Measurements from ENCODE around the gene FKBP4.

FKBP4 gene

GRCh38 chr12:2829275-2829674, 34.5 kb downstream of the FKBP4 start:
- TF ChIP-seq CTCF (IDR thresholded peaks at IDR 0.05; ENCODE audit: poor library complexity, severe bottlenecking): no peak
- peaks cover 27% of the 10 kb centered on the region for H3K36me3 ChIP-seq (ENCODE audit: low read depth)
- no peaks in the 10 kb centered on the region for H3K27me3 ChIP-seq (ENCODE audit: insufficient read depth, poor library complexity, severe bottlenecking)
- ATAC-seq (ENCODE audit: low read depth) (no peak), DNase-seq (ENCODE audit: low spot score) (no peak)
- H3K4me1 ChIP-seq (ENCODE audit: insufficient read depth, poor library complexity, severe bottlenecking): no peaks in the 10 kb centered on the region
- no peaks in the 10 kb centered on the region for H3K9me3 ChIP-seq (ENCODE audit: severe bottlenecking)
- H3K4me3 ChIP-seq (ENCODE audit: severe bottlenecking): no peak overlapping the region
- H3K27ac ChIP-seq (ENCODE audit: poor library complexity, severe bottlenecking): no peak overlapping the region

GRCh38 chr12:2832550-2833127, 37.9 kb downstream of the FKBP4 start:
- no peak for ATAC-seq (ENCODE audit: low read depth)
- no peaks in the 10 kb centered on the region for H3K27me3 ChIP-seq (ENCODE audit: insufficient read depth, poor library complexity, severe bottlenecking)
- no peak overlapping the region for H3K4me3 ChIP-seq (ENCODE audit: severe bottlenecking)
- TF ChIP-seq CTCF (IDR thresholded peaks at IDR 0.05; ENCODE audit: poor library complexity, severe bottlenecking): no peak
- H3K36me3 ChIP-seq (ENCODE audit: low read depth): peaks cover 11% of the 10 kb centered on the region; the same call in 1 of the 2 replicates
- no peak for DNase-seq (ENCODE audit: low spot score)
- no peak overlapping the region for H3K27ac ChIP-seq (ENCODE audit: poor library complexity, severe bottlenecking)
- no peaks in the 10 kb centered on the region for H3K9me3 ChIP-seq (ENCODE audit: severe bottlenecking)
- no peaks in the 10 kb centered on the region for H3K4me1 ChIP-seq (ENCODE audit: insufficient read depth, poor library complexity, severe bottlenecking)

GRCh38 chr12:2833327-2833726, 38.6 kb downstream of the FKBP4 start:
- H3K27me3 ChIP-seq (ENCODE audit: insufficient read depth, poor library complexity, severe bottlenecking): no peaks in the 10 kb centered on the region
- H3K36me3 ChIP-seq (ENCODE audit: low read depth): peaks cover 6% of the 10 kb centered on the region; the same call in 1 of the 2 replicates
- H3K4me1 ChIP-seq (ENCODE audit: insufficient read depth, poor library complexity, severe bottlenecking): no peaks in the 10 kb centered on the region
- DNase-seq (ENCODE audit: low spot score): no peak
- peak; percentile 30; the same call in 1 of the 3 replicates for ATAC-seq (ENCODE audit: low read depth)
- no peaks in the 10 kb centered on the region for H3K9me3 ChIP-seq (ENCODE audit: severe bottlenecking)
- no peak overlapping the region for H3K4me3 ChIP-seq (ENCODE audit: severe bottlenecking)
- TF ChIP-seq CTCF (IDR thresholded peaks at IDR 0.05; ENCODE audit: poor library complexity, severe bottlenecking): no peak
- no peak overlapping the region for H3K27ac ChIP-seq (ENCODE audit: poor library complexity, severe bottlenecking)

- no peaks in the 10 kb centered on the region for H3K9me3 ChIP-seq (ENCODE audit: severe bottlenecking)
- no peaks in the 10 kb centered on the region for H3K27me3 ChIP-seq (ENCODE audit: insufficient read depth, poor library complexity, severe bottlenecking)
- no peak overlapping the region for H3K4me3 ChIP-seq (ENCODE audit: severe bottlenecking)
- peaks cover 1% of the 10 kb centered on the region; the same call in 1 of the 2 replicates for H3K36me3 ChIP-seq (ENCODE audit: low read depth)
- ATAC-seq (ENCODE audit: low read depth) (no peak), DNase-seq (ENCODE audit: low spot score) (no peak)
- TF ChIP-seq CTCF (IDR thresholded peaks at IDR 0.05; ENCODE audit: poor library complexity, severe bottlenecking): no peak
- no peak overlapping the region for H3K27ac ChIP-seq (ENCODE audit: poor library complexity, severe bottlenecking)
- H3K4me1 ChIP-seq (ENCODE audit: insufficient read depth, poor library complexity, severe bottlenecking): no peaks in the 10 kb centered on the region
These were observed 39.0 kb downstream of the FKBP4 start for GRCh38 chr12:2833810-2834209.

Measured in RWPE2 (cell line).